Cardiac fibroblast (primary cell): ENCODE data around the gene RAB11FIP2.

ENCODE experiments used
- DNase-seq, 2 donors: peaks; one replicate each; pipeline versions ENCODE4 v3.0.0 to v3.0.0-alpha.2; 2010; ENCODE audit warnings: low read depth in 2 of 2
- H3K4me3 ChIP-seq, 2 donors: replicated peaks in 1 of 2; 1 replicate in 1 of 2; 2 replicates in 1 of 2; pipeline ENCODE4 v1.5.1; 2011; ENCODE audit warnings: low read depth in 2 of 2, low read length in 2 of 2, mild to moderate bottlenecking in 2 of 2, moderate library complexity in 1 of 2
- CTCF ChIP-seq: IDR thresholded peaks from one replicate; pipeline ENCODE4 v1.5.1; 2011; ENCODE audit warnings: low read depth, mild to moderate bottlenecking, low read length, inconsistent platforms

The RAB11FIP2 gene

DNA sequence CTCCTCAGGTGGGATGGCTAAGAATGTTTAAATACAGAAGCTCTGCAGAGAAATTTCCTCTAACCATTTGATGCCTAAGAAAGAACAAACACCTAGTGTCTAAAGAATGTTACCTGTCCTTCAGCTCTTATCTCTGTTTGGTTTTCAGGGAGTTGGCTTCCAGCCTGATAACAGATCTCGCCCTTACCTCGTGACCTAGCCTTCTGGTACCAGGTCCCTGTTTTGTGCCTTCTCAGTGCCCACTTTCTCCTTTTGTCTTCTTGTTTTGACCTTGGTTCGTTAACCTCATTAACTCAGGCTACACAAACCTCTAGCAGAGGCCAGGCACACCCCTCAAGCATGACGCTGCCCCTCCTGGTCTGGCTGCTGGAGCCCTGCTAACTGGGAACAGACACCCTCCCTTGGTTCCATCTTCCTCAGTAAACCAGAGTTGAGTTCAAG lies 16.1 kb upstream of the RAB11FIP2 start:
- no peak overlapping the region for H3K4me3 ChIP-seq
- DNase-seq = no peak
- no peak for TF ChIP-seq CTCF

GRCh38 chr10:118058371-118058770 lies 11.6 kb upstream of the RAB11FIP2 start:
- no peak overlapping the region for H3K4me3 ChIP-seq
- no peak for TF ChIP-seq CTCF
- no peak for DNase-seq

- TF ChIP-seq CTCF = no peak
Measured at GRCh38 chr10:118057361-118057760, 10.6 kb upstream of the RAB11FIP2 start.

DNA sequence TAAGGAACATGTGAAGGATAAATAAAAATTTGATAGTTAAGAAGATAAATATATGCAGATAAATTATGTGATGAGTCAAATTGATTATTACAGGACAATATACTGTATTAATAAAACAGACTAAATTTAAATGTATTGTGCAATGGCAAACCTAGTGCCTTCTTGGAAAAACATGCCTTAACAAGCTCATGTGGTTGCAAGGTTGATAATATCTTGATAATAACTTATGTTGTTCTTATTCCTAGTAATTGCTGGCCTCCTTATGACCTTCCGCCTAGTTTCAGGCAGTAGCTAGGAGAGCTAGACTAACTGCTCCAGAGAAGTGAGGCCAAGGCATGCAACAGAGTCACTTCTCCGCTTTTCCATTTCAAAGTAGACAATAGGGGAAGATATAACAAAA lies 7.6 kb upstream of the RAB11FIP2 start:
- DNase-seq = no peak
- no peak overlapping the region for H3K4me3 ChIP-seq
- TF ChIP-seq CTCF = no peak

More at GRCh38 chr10:118057361-118057760, 10.6 kb upstream of the RAB11FIP2 start:
- no peak overlapping the region for H3K4me3 ChIP-seq
- DNase-seq = no peak

GRCh38 chr10:118052816-118053215 lies 6.1 kb upstream of the RAB11FIP2 start:
- no peak overlapping the region for H3K4me3 ChIP-seq
- TF ChIP-seq CTCF = no peak
- no peak for DNase-seq

DNA sequence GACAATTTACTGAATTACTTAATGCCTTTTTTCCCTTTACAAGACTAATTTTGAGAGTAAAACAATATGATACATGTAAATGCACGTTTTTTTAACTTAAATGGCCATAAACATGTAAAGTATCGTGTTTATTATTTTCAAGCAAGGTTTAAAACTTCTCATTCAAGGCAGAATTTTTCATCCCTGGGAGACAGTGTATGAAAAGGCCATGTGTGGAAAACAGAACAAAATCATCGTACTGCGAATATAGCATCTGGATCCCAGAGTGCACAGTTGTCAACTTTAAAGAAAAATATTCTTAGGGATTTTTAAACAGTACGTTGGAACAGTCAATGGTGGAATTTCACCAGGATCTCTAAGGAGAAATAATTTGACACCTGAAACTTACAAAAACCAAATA lies 1.1 kb upstream of the RAB11FIP2 start:
- no peak for TF ChIP-seq CTCF
- no peak overlapping the region for H3K4me3 ChIP-seq
- DNase-seq = no peak

DNA sequence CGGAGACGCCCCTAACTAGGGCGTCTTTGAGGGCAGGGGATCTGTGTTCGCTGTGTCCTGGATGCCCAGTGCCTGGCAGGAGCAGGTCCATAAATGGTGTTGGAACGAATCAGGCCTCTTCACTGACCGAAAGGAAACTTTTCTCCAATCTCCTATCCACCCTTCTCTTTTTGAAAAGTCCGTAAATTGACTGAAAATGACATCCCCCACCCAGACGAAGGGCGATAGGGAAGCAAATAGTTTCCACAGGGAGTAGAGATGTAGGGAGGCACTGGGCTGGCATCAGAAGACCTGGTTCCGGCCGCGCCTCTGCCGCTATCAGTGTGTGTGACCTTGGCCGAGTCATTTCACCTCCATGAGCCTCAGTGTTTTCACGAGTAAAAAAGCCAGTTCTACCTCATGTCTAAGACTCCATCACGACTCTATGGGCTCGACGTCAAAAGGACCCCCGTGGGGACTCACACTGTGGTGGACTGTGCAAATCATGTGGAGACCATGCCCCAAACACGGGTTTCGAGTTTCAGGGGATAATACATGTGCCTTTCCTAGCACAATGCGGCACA lies 497 bp upstream of the RAB11FIP2 start:
- no peak for DNase-seq
- no peak for TF ChIP-seq CTCF
- H3K4me3 ChIP-seq = peak overlapping the region; percentile 69 to 75
